ENCODE results near the gene WHRN. TPM values are rescaled to one million over a fixed set of nuclear protein-coding genes. Genes with fewer than 3 reads are reported as not detected.
A peak's percentile ranks its signal among the peaks of the same experiment; 100 is the strongest.

Gene WHRN
- total and polyA plus RNA-seq, 2 donors from 2014 or later = 4.4 to 14.8 TPM

DNA sequence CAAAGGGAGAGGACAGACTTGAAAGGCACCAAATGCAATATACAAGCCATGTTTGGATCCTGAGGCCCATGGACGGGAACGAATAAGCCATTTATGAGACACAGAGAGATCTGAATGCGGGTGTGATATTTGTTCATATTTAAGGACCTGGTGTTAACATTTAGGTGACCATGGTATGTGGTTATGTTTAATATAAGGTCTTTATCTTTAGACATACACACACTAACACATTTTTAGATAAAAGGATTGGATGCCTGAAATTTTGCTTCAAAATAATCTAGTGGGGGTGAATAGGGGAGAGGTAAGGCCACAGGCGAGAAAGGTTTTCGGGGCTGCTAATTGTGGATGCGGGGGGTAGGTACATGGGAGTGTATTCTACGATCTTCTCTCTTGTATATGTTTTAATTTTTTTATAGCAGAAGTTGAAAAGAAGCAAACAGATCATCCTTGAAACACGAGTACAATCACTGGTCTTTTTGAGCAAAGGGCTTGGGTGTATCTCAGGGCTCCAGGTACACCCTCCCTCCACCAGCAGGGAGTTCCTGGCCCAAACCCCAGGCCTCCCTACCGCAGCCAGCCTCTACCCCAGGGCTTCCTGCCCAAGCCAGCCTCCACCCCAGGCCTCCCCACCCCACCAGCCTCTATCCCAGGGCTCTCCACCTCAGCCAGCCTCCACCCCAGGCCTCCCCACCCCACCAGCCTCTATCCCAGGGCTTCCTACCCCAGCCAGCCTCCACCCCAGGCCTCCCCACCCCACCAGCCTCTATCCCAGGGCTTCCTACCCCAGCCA, 129.7 kb downstream of the WHRN start:
- Histone ChIP-seq H3K27ac (ENCODE audit: low read depth in 2 of 2, low read length in 2 of 2) (no peak overlapping the region), H3K27me3 (ENCODE audit: control insufficient read depth, insufficient read depth, low read length) (no peaks in the 10 kb centered on the region), H3K9ac (ENCODE audit: low read length in 3 of 3) (no peak overlapping the region), H3K9me3 (ENCODE audit: control insufficient read depth in 2 of 3, insufficient read depth in 1 of 3, low read length in 3 of 3) (no peaks in the 10 kb centered on the region), H3K4me1 (ENCODE audit: control insufficient read depth in 2 of 3, insufficient read depth in 2 of 3, low read depth in 1 of 3, low read length in 3 of 3) (peaks cover 0 to 8% (median 0%) of the 10 kb centered on the region in 3 donors), H3K36me3 (ENCODE audit: control insufficient read depth in 2 of 3, insufficient read depth in 3 of 3, low read length in 3 of 3) (peaks cover 2 to 9% (median 8%) of the 10 kb centered on the region in 3 donors), H3K4me3 (ENCODE audit: low read length in 3 of 3) (no peak overlapping the region)
- FAIRE-seq (no peak), DNase-seq (peak in 1 of 5 donors; percentile 35)
- TF ChIP-seq, protein P1, sequence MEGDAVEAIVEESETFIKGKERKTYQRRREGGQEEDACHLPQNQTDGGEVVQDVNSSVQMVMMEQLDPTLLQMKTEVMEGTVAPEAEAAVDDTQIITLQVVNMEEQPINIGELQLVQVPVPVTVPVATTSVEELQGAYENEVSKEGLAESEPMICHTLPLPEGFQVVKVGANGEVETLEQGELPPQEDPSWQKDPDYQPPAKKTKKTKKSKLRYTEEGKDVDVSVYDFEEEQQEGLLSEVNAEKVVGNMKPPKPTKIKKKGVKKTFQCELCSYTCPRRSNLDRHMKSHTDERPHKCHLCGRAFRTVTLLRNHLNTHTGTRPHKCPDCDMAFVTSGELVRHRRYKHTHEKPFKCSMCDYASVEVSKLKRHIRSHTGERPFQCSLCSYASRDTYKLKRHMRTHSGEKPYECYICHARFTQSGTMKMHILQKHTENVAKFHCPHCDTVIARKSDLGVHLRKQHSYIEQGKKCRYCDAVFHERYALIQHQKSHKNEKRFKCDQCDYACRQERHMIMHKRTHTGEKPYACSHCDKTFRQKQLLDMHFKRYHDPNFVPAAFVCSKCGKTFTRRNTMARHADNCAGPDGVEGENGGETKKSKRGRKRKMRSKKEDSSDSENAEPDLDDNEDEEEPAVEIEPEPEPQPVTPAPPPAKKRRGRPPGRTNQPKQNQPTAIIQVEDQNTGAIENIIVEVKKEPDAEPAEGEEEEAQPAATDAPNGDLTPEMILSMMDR (IDR thresholded peaks at IDR 0.05; ENCODE audit: borderline replicate concordance, extremely low read depth, insufficient read depth) = no peak
- intact Hi-C loops (cut with DNase I) = no loop called here

DNA sequence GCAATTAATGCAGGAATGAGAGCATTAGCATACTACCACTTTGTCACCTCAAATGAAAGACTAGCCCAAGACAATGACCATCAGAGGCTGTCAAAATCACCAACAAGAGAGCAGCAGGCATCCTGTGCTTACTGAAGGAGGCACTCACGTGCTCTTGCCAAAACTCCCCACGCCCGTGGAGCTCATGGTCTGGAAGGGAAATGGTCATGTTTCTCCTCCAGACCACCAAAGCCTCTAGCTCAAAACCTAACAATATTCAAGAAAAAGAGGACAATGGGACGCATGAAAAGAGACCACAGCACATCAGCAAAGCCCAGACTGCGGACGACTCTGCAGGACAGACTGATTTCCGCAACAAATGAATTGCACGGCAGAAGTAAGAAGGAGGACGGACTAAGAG, 130.3 kb downstream of the WHRN start:
- intact Hi-C loops (cut with DNase I) = no loop called here
- TF ChIP-seq, protein P1 (IDR thresholded peaks at IDR 0.05; ENCODE audit: borderline replicate concordance, extremely low read depth, insufficient read depth) = no peak
- Histone ChIP-seq H3K27me3 (ENCODE audit: control insufficient read depth, insufficient read depth, low read length) (no peaks in the 10 kb centered on the region), H3K27ac (ENCODE audit: low read depth in 2 of 2, low read length in 2 of 2) (no peak overlapping the region), H3K4me3 (ENCODE audit: low read length in 3 of 3) (no peak overlapping the region), H3K36me3 (ENCODE audit: control insufficient read depth in 2 of 3, insufficient read depth in 3 of 3, low read length in 3 of 3) (peaks cover 2 to 9% (median 8%) of the 10 kb centered on the region in 3 donors), H3K4me1 (ENCODE audit: control insufficient read depth in 2 of 3, insufficient read depth in 2 of 3, low read depth in 1 of 3, low read length in 3 of 3) (peaks cover 0 to 8% (median 0%) of the 10 kb centered on the region in 3 donors), H3K9ac (ENCODE audit: low read length in 3 of 3) (no peak overlapping the region), H3K9me3 (ENCODE audit: control insufficient read depth in 2 of 3, insufficient read depth in 1 of 3, low read length in 3 of 3) (no peaks in the 10 kb centered on the region)
- DNase-seq = no peak
- no peak for FAIRE-seq

DNA sequence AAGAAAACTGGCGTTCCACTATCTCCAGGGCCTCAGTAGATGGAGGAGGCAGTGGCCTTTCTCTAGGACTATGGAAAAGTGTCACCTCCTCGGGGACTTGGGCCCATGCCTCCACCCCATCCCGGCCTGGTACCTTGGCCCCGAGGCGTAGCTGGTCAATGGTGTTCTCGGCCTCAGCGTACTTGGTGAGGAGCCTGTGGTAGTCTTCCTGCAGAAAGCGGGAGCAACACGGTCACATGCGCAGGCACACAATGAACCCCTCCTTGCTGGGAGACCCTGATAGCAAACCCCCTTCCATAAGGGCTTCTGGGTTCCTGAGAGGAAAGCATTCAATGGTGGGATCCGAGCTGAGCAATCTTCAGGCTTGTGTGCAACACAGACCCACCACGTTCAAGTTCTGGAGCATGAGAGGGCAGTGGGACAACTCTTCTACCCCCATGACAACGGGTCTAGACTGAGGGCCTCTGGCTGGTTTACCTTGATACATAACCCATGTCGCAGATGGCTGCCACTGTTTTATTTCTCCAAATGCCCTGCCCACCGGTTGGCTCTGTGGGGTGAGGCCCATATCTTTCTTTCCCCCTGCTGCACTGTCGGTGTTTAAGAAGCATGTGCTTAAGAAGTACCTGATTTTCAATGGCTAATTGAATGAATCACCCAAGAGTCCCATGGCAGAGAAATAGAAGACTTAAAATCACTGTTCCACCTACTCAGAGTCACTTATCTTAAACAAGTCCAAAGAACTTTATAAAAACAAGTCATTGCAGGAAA, 131.1 kb downstream of the WHRN start:
- Histone ChIP-seq H3K27ac (ENCODE audit: low read depth in 2 of 2, low read length in 2 of 2) (no peak overlapping the region), H3K4me3 (ENCODE audit: low read length in 3 of 3) (no peak overlapping the region), H3K27me3 (ENCODE audit: control insufficient read depth, insufficient read depth, low read length) (no peaks in the 10 kb centered on the region), H3K9me3 (ENCODE audit: control insufficient read depth in 2 of 3, insufficient read depth in 1 of 3, low read length in 3 of 3) (no peaks in the 10 kb centered on the region), H3K36me3 (ENCODE audit: control insufficient read depth in 2 of 3, insufficient read depth in 3 of 3, low read length in 3 of 3) (peaks cover 0 to 7% (median 4%) of the 10 kb centered on the region in 3 donors), H3K9ac (ENCODE audit: low read length in 3 of 3) (no peak overlapping the region), H3K4me1 (ENCODE audit: control insufficient read depth in 2 of 3, insufficient read depth in 2 of 3, low read depth in 1 of 3, low read length in 3 of 3) (peaks cover 0 to 8% (median 0%) of the 10 kb centered on the region in 3 donors)
- DNase-seq (peak in 1 of 5 donors; percentile 61), FAIRE-seq (no peak)
- TF ChIP-seq, protein P1 (IDR thresholded peaks at IDR 0.05; ENCODE audit: borderline replicate concordance, extremely low read depth, insufficient read depth) = no peak
- intact Hi-C loops (cut with DNase I) = no loop called here

All from kidney (tissue), 14 donors.